IMR-90 (cell line): ENCODE results near the gene DNAH3. TPM values are rescaled to one million over a fixed set of nuclear protein-coding genes. Genes with fewer than 3 reads are reported as not detected.

Experiments
- ATAC-seq: fragments of 200-7000 bp; cut with Tn5 transposase; 2 replicates; pipeline ENCODE4 v1.9.1; 2020; ENCODE audit warnings: low read depth, mild to moderate bottlenecking, moderate library complexity
- BruUV-seq: library from RNA; stranded (reverse); fragments of 400-500 nt; replicated peaks from 2 replicates; lab custom pipeline; 2021; lab: Mats Ljungman, UMichigan
- CTCF ChIA-PET: fragments of 300-600 bp; formaldehyde crosslinking; extraction: SDS; loops from one replicate; lab custom pipeline; 2021; ENCODE audit warnings: antibody characterized with exemption; lab: Yijun Ruan, JAX
- POLR2A ChIA-PET: fragments of 300-600 bp; sonication (Branson Sonifier 250); formaldehyde crosslinking; loops from one replicate; lab custom pipeline; 2022; ENCODE audit warnings: antibody characterized with exemption; ENCODE audit not compliant: unreplicated experiment; lab: Charles Lee
- DNase-seq: peaks from one replicate; pipeline ENCODE4 v3.0.0; 2013
- H2AFZ ChIP-seq: replicated peaks from 2 replicates; pipeline ENCODE3; 2013; ENCODE audit warnings: low read length, mild to moderate bottlenecking; ENCODE audit not compliant: poor library complexity
- H2AK5ac ChIP-seq: 2 replicates; pipeline ENCODE4 v1.6.1; 2013; ENCODE audit warnings: low read depth, low read length, inconsistent platforms
- H2AK9ac ChIP-seq: replicated peaks from 2 replicates; pipeline ENCODE3; 2013; ENCODE audit warnings: mild to moderate bottlenecking, low read depth, low read length, moderate library complexity; ENCODE audit not compliant: poor library complexity
- H2BK120ac ChIP-seq: 2 replicates; pipeline ENCODE4 v1.6.1; 2013; ENCODE audit warnings: low read depth, low read length, inconsistent platforms
- H2BK15ac ChIP-seq: 3 replicates; pipeline ENCODE4 v1.6.1; 2013; ENCODE audit warnings: low read depth, low read length, inconsistent platforms
- H2BK20ac ChIP-seq: 2 replicates; pipeline ENCODE4 v1.6.1; 2013; ENCODE audit warnings: low read depth, mild to moderate bottlenecking, inconsistent platforms, low read length, moderate library complexity
- H2BK5ac ChIP-seq: 2 replicates; pipeline ENCODE4 v1.6.1; 2013; ENCODE audit warnings: mild to moderate bottlenecking, low read depth, low read length, inconsistent platforms; ENCODE audit not compliant: poor library complexity, severe bottlenecking
- H3K14ac ChIP-seq: replicated peaks from 2 replicates; pipeline ENCODE4 v1.6.1; 2013; ENCODE audit warnings: low read depth, low read length, inconsistent platforms
- H3K18ac ChIP-seq: 2 replicates; pipeline ENCODE4 v1.6.1; 2013; ENCODE audit warnings: low read depth, low read length, control low read depth
- H3K23ac ChIP-seq: 2 replicates; pipeline ENCODE4 v1.6.1; 2013; ENCODE audit warnings: low read depth, low read length, inconsistent platforms
- H3K27ac ChIP-seq: 2 replicates; pipeline ENCODE4 v1.5.1; 2013; ENCODE audit warnings: mild to moderate bottlenecking, control low read depth, low read length; ENCODE audit not compliant: insufficient read depth
- H3K27me3 ChIP-seq: 2 replicates; pipeline ENCODE4 v1.6.1; 2013; ENCODE audit warnings: low read length; ENCODE audit not compliant: control insufficient read depth, insufficient read depth
- H3K36me3 ChIP-seq: 2 replicates; pipeline ENCODE4 v1.6.1; 2013; ENCODE audit warnings: low read length, mixed read lengths; ENCODE audit not compliant: control insufficient read depth, insufficient read depth
- H3K4ac ChIP-seq: 2 replicates; pipeline ENCODE4 v1.6.1; 2013; ENCODE audit warnings: low read depth, low read length, inconsistent platforms
- H3K4me1 ChIP-seq: 2 replicates; pipeline ENCODE4 v1.6.1; 2013; ENCODE audit warnings: low read length, mixed read lengths; ENCODE audit not compliant: control insufficient read depth, insufficient read depth
- H3K4me2 ChIP-seq: 2 replicates; pipeline ENCODE4 v1.6.1; 2013; ENCODE audit warnings: low read depth, mild to moderate bottlenecking, control low read depth, low read length, moderate library complexity
- H3K4me3 ChIP-seq: 2 replicates; pipeline ENCODE4 v1.5.1; 2013; ENCODE audit warnings: low read depth, mild to moderate bottlenecking, control low read depth, low read length, moderate library complexity; ENCODE audit not compliant: insufficient read depth
- H3K56ac ChIP-seq: 2 replicates; pipeline ENCODE4 v1.6.1; 2013; ENCODE audit warnings: low read length, inconsistent platforms; ENCODE audit not compliant: insufficient read depth; ENCODE audit errors: extremely low read depth
- H3K79me1 ChIP-seq, 2 experiments: 2 replicates each; pipeline ENCODE4 v1.6.1; 2013; ENCODE audit warnings: low read length in 2 of 2, inconsistent platforms in 1 of 2, low read depth in 1 of 2
- H3K9ac ChIP-seq: 2 replicates; pipeline ENCODE4 v1.6.1; 2013; ENCODE audit warnings: low read depth, low read length, control low read depth
- H3K9me1 ChIP-seq: 2 replicates; pipeline ENCODE4 v1.6.1; 2013; ENCODE audit warnings: low read length, inconsistent platforms; ENCODE audit not compliant: insufficient read depth
- H3K9me3 ChIP-seq: 2 replicates; pipeline ENCODE4 v1.6.1; 2013; ENCODE audit warnings: low read length; ENCODE audit not compliant: control insufficient read depth, insufficient read depth
- H4K20me1 ChIP-seq: 2 replicates; pipeline ENCODE4 v1.6.1; 2013; ENCODE audit warnings: low read length, inconsistent platforms; ENCODE audit not compliant: insufficient read depth
- H4K5ac ChIP-seq: 2 replicates; pipeline ENCODE4 v1.6.1; 2013; ENCODE audit warnings: mild to moderate bottlenecking, low read depth, low read length, control low read depth
- H4K8ac ChIP-seq, 2 experiments: 2 replicates each; pipeline ENCODE4 v1.6.1; 2013; ENCODE audit warnings: low read depth in 2 of 2, low read length in 2 of 2, control low read depth in 1 of 2, inconsistent platforms in 1 of 2
- H4K91ac ChIP-seq: 2 replicates; pipeline ENCODE4 v1.6.1; 2013; ENCODE audit warnings: low read depth, low read length, inconsistent platforms; ENCODE audit not compliant: insufficient read depth
- BHLHE40 ChIP-seq: fragments of 150-350 bp; IDR thresholded peaks from 2 replicates; pipeline ENCODE4 v1.6.1; 2016; ENCODE audit warnings: mild to moderate bottlenecking, low read depth, low read length
- ELK1 ChIP-seq: fragments of 150-350 bp; IDR thresholded peaks from 2 replicates; pipeline ENCODE4 v1.6.1; 2016; ENCODE audit warnings: low read depth, mild to moderate bottlenecking, low read length, moderate library complexity, borderline replicate concordance
- FOS ChIP-seq: fragments of 150-350 bp; IDR thresholded peaks from 2 replicates; pipeline ENCODE4 v1.6.1; 2016; ENCODE audit warnings: low read depth, low read length
- NFE2L2 ChIP-seq: fragments of 150-350 bp; IDR thresholded peaks from 2 replicates; pipeline ENCODE4 v1.6.1; 2016; ENCODE audit warnings: low read depth, mild to moderate bottlenecking, low read length
- WGBS, 2 experiments: methylation state at CpG; one replicate each; pipeline versions ENCODE4 v1.1.5 to v1.1.7; 2013; ENCODE audit warnings: missing lambda C conversion rate in 2 of 2; ENCODE audit not compliant: insufficient read length in 1 of 2; ENCODE audit errors: extremely low coverage in 2 of 2; 5-methylcytosine and 5-hydroxymethylcytosine counted together
- dilution Hi-C: fragments of 300-500 bp; cut with HindIII; formaldehyde crosslinking; loops from one replicate; pipeline ENCODE4 v1.14.3; 2018; ENCODE audit warnings: low sequenced_read_pairs; ENCODE audit not compliant: unreplicated experiment
- in situ Hi-C: fragments of 300-500 bp; cut with MboI; formaldehyde crosslinking; loops from 3 replicates; pipeline ENCODE4 v1.14.3; 2019; ENCODE audit warnings: low sequenced_read_pairs, inconsistent platforms, mixed read lengths
- intact Hi-C: fragments of 100-400 bp; cut with micrococcal nuclease; formaldehyde crosslinking; loops from 2 replicates; pipeline ENCODE4 v1.10.0; 2022
- polyA plus RNA-seq, 3 experiments: library from polyadenylated mRNA; depleted of rRNA; stranded (reverse); fragments of >200 nt; gene quantifications; 2 replicates each; pipeline ENCODE4 v1.2.3, GENCODE V29; 2012; ENCODE audit warnings: low replicate concordance in 1 of 3
- total RNA-seq: library from RNA; depleted of rRNA; stranded (reverse); fragments of >200 nt; gene quantifications from 2 replicates; pipeline ENCODE4 v1.2.3, GENCODE V29; 2012

DNAH3 gene
- total and polyA plus RNA-seq, 2 of the 4 experiments (the other 2 are of a cell fraction): not detected

GRCh38 chr16:21100447-21100846 is 50.2 kb downstream of the DNAH3 start:
- no peak for TF ChIP-seq ELK1
- TF ChIP-seq BHLHE40: peak; percentile 39; the same call in 1 of the 2 replicates
- peak; percentile 77 for TF ChIP-seq FOS
- TF ChIP-seq NFE2L2: peak; percentile 64
- POLR2A ChIA-PET: interaction anchor here (0.6 kb wide), 2 partner anchors 80 to 834 kb away, joined by 3 to 8 read pairs; no protein-coding TSS in a partner anchor
- peak overlapping the region; percentile 68 for H3K27ac ChIP-seq

More at GRCh38 chr16:21100447-21100846, 50.2 kb downstream of the DNAH3 start:
- peak overlapping the region; percentile 88 for H2BK20ac ChIP-seq
- no TSS peak for BruUV-seq
- H3K79me1 ChIP-seq: no peaks in the 10 kb centered on the region
- H2AK9ac ChIP-seq: no peak overlapping the region
- WGBS, 2 experiments: no CpG with 5 or more reads among the region's 4 CpGs
- no peak overlapping the region for H3K9ac ChIP-seq
- DNase-seq (peak; percentile 90), ATAC-seq (peak; percentile 91)
- H2BK15ac ChIP-seq: peak overlapping the region; percentile 20; the same call in 1 of the 3 replicates
- H2AFZ ChIP-seq: peak overlapping the region; percentile 71
- in situ Hi-C loops: no loop called here
- peak overlapping the region; percentile 13; the same call in 1 of the 2 replicates for H4K5ac ChIP-seq
- H3K9me3 ChIP-seq: no peaks in the 10 kb centered on the region
- H3K18ac ChIP-seq: peak overlapping the region; percentile 14; the same call in 1 of the 2 replicates
- no peak overlapping the region for H2AK5ac ChIP-seq
- peaks cover 5% of the 10 kb centered on the region; the same call in 1 of the 2 replicates for H3K4me1 ChIP-seq
- H3K4me3 ChIP-seq: no peak overlapping the region
- CTCF ChIA-PET: interaction anchor here (0.5 kb wide), 1 partner anchor 158 kb away, joined by 6 read pairs; no protein-coding TSS in a partner anchor
- dilution Hi-C loops: no loop called here
- no peak overlapping the region for H3K4me2 ChIP-seq
- peak overlapping the region; percentile 92 for H4K91ac ChIP-seq
- H3K4ac ChIP-seq: peak overlapping the region; percentile 83; the same call in 1 of the 2 replicates
- peak overlapping the region; percentile 74; the same call in 1 of the 2 replicates for H3K23ac ChIP-seq
- no peaks in the 10 kb centered on the region for H3K27me3 ChIP-seq
- 0 out of 2 replicates have a peak, but pooled peaks cover 4% of the 10 kb centered on the region for H3K9me1 ChIP-seq
- 0 out of 2 replicates have a peak overlapping the region, but pooled peaks have one; percentile 40 for H3K56ac ChIP-seq
- intact Hi-C loops: loop anchor here (1.0 kb wide), 1 partner anchor 200 kb away; the partner anchor contains the start of genes DCUN1D3 and LYRM1
- H4K8ac ChIP-seq: peak overlapping the region; percentile 76 to 96
- peak overlapping the region; percentile 77 for H3K14ac ChIP-seq
- peak overlapping the region; percentile 94 for H2BK5ac ChIP-seq
- H4K20me1 ChIP-seq: no peaks in the 10 kb centered on the region
- H3K36me3 ChIP-seq: no peaks in the 10 kb centered on the region
- peak overlapping the region; percentile 84 for H2BK120ac ChIP-seq
